CD4-positive, alpha-beta memory T cell (primary cell): ENCODE data around the gene GRK5. TPM values are rescaled to one million over a fixed set of nuclear protein-coding genes. Genes with fewer than 3 reads are reported as not detected.
"Not testable (repeated sequence)": the region's sequence is repeated elsewhere in the genome, so short reads cannot be mapped to it uniquely, and the experiment has no call there.

ENCODE experiments used
- CTCF ChIA-PET: fragments of 350-600 bp; sonication (Branson Sonifier 250); formaldehyde crosslinking; loops from one replicate; lab custom pipeline; 2021; ENCODE audit warnings: inconsistent platforms; ENCODE audit not compliant: partially characterized antibody; lab: Charles Lee
- POLR2A ChIA-PET: fragments of 350-600 bp; sonication (Branson Sonifier 250); formaldehyde crosslinking; loops from one replicate; lab custom pipeline; 2021; ENCODE audit not compliant: partially characterized antibody; lab: Charles Lee
- DNase-seq, 5 donors: peaks; one replicate each; pipeline versions ENCODE4 v3.0.0 to v3.0.0-alpha.2; 2020 to 2022; ENCODE audit warnings: mixed read lengths in 1 of 5
- H3K27ac ChIP-seq: one replicate; pipeline ENCODE4 v1.7.0; 2013; ENCODE audit warnings: low read depth, low read length
- H3K27me3 ChIP-seq: 2 replicates; pipeline ENCODE4 v1.7.0; 2013; ENCODE audit warnings: mild to moderate bottlenecking, low read length, moderate library complexity; ENCODE audit not compliant: insufficient read depth
- H3K36me3 ChIP-seq: 2 replicates; pipeline ENCODE4 v1.7.0; 2013; ENCODE audit warnings: mild to moderate bottlenecking, low read length, moderate library complexity; ENCODE audit not compliant: insufficient read depth
- H3K4me1 ChIP-seq: 2 replicates; pipeline ENCODE4 v1.7.0; 2013; ENCODE audit warnings: mild to moderate bottlenecking, low read length, moderate library complexity; ENCODE audit not compliant: insufficient read depth
- H3K4me3 ChIP-seq, 2 donors: one replicate each; pipeline ENCODE4 v1.7.0; 2013; ENCODE audit warnings: low read length in 2 of 2, mild to moderate bottlenecking in 1 of 2
- H3K9me3 ChIP-seq, 2 donors: one replicate each; pipeline ENCODE4 v1.7.0; 2013; ENCODE audit warnings: low read length in 2 of 2, control low read depth in 1 of 2; ENCODE audit not compliant: control insufficient read depth in 1 of 2
- H3K27ac Mint-ChIP-seq, 7 donors: one replicate each; pipeline ENCODE4 v1.8.0; 2020 to 2021; ENCODE audit warnings: mixed read lengths in 7 of 7, mild to moderate bottlenecking in 6 of 7, inconsistent platforms in 3 of 7, moderate library complexity in 3 of 7
- H3K27me3 Mint-ChIP-seq, 2 donors: one replicate each; pipeline ENCODE4 v1.8.0; 2020 to 2021; ENCODE audit warnings: mixed read lengths in 2 of 2
- H3K36me3 Mint-ChIP-seq, 2 donors: one replicate each; pipeline ENCODE4 v1.8.0; 2020 to 2021; ENCODE audit warnings: mixed read lengths in 2 of 2, inconsistent platforms in 1 of 2, mild to moderate bottlenecking in 1 of 2
- H3K4me1 Mint-ChIP-seq, 4 donors: one replicate each; pipeline ENCODE4 v1.8.0; 2020 to 2021; ENCODE audit warnings: mixed read lengths in 4 of 4, mild to moderate bottlenecking in 1 of 4
- H3K4me3 Mint-ChIP-seq, 8 donors: one replicate each; pipeline ENCODE4 v1.8.0; 2020 to 2021; ENCODE audit warnings: mixed read lengths in 8 of 8, mild to moderate bottlenecking in 7 of 8, moderate library complexity in 6 of 8, inconsistent platforms in 3 of 8
- H3K9me3 Mint-ChIP-seq, 8 donors: one replicate each; pipeline ENCODE4 v1.8.0; 2020 to 2021; ENCODE audit warnings: mixed read lengths in 8 of 8, mild to moderate bottlenecking in 5 of 8, inconsistent platforms in 3 of 8, moderate library complexity in 1 of 8
- intact Hi-C: fragments of 100-400 bp; cut with micrococcal nuclease; formaldehyde crosslinking; loops from one replicate; pipeline ENCODE4 v1.15.1; 2023
- polyA plus RNA-seq, 2 donors: library from polyadenylated mRNA; unstranded; fragments of 300-500 nt; fragmentation: Illumina TruSeq; gene quantifications; one replicate each; pipeline ENCODE4 v1.2.3, GENCODE V29; 2021
- total RNA-seq, 2 experiments: library from RNA; stranded (reverse); gene quantifications; one replicate each; pipeline ENCODE4 v1.2.3, GENCODE V29; 2021

The GRK5 gene
- total and polyA plus RNA-seq, 4 experiments from 2014 or later, result 7.6 to 27.9 (median 18.6) TPM

- H3K36me3 ChIP-seq, result no peaks in the 10 kb centered on the region
- Mint-ChIP-seq H3K4me3 (peak overlapping the region; percentile 34 to 86 (median 72)), H3K9me3 (no peaks in the 10 kb centered on the region), H3K27me3 (no peaks in the 10 kb centered on the region), H3K36me3 (peaks cover 0 to 9% of the 10 kb centered on the region in 2 donors), H3K4me1 (peaks cover 25 to 74% (median 56%) of the 10 kb centered on the region in 4 donors), H3K27ac (peak overlapping the region; percentile 96 to 100 (median 100))
- no peaks in the 10 kb centered on the region for H3K9me3 ChIP-seq
- ChIA-PET CTCF (interaction anchor here (0.7 to 1.9 kb wide), 6 partner anchors 37 to 591 kb away, joined by 4 to 7 read pairs (median 4); partner anchors contain the start of genes GRK5 and RGS10), POLR2A (interaction anchor here (0.6 to 5.3 kb wide), 11 partner anchors 10 to 61 kb away, joined by 3 to 58 read pairs (median 5); partner anchors contain the start of gene GRK5)
- H3K27ac ChIP-seq, result peak overlapping the region; percentile 93
- intact Hi-C loops, result loop anchor here (1.0 kb wide), 3 partner anchors 37 to 274 kb away; partner anchors contain the start of gene GRK5
- peak overlapping the region in 1 of 2 donors; percentile 9 for H3K4me3 ChIP-seq
- DNase-seq, result peak; percentile 86 to 98 (median 93)
- H3K4me1 ChIP-seq, result peaks cover 55% of the 10 kb centered on the region
- H3K27me3 ChIP-seq, result no peaks in the 10 kb centered on the region
These were observed 61.6 kb downstream of the GRK5 start for GRCh38 chr10:119268871-119269506.

- Mint-ChIP-seq H3K36me3 (peaks cover 0 to 9% of the 10 kb centered on the region in 2 donors), H3K4me3 (peak overlapping the region in 7 of 8 donors; percentile 17 to 79 (median 70)), H3K4me1 (peaks cover 25 to 73% (median 56%) of the 10 kb centered on the region in 4 donors), H3K27me3 (no peaks in the 10 kb centered on the region), H3K9me3 (no peaks in the 10 kb centered on the region), H3K27ac (peak overlapping the region; percentile 96 to 100 (median 100))
- Histone ChIP-seq H3K9me3 (no peaks in the 10 kb centered on the region), H3K27ac (peak overlapping the region; percentile 93), H3K4me3 (peak overlapping the region in 1 of 2 donors; percentile 15), H3K27me3 (no peaks in the 10 kb centered on the region), H3K36me3 (no peaks in the 10 kb centered on the region), H3K4me1 (peaks cover 59% of the 10 kb centered on the region)
- POLR2A ChIA-PET, result interaction anchor here (1.0 to 5.3 kb wide), 5 partner anchors 14 to 61 kb away, joined by 3 to 58 read pairs (median 14); partner anchors contain the start of gene GRK5
- CTCF ChIA-PET, result interaction anchor here (0.7 to 1.8 kb wide), 3 partner anchors 58 to 590 kb away, joined by 4 to 6 read pairs (median 4); no protein-coding TSS in a partner anchor
- no peak for DNase-seq
- intact Hi-C loops, result loop anchor here (1.0 kb wide), 3 partner anchors 37 to 274 kb away; partner anchors contain the start of gene GRK5
These were observed 62.4 kb downstream of the GRK5 start for GRCh38 chr10:119269737-119270136.

- Histone ChIP-seq H3K4me1 (peaks cover 69% of the 10 kb centered on the region), H3K27me3 (no peaks in the 10 kb centered on the region), H3K36me3 (no peaks in the 10 kb centered on the region), H3K9me3 (no peaks in the 10 kb centered on the region), H3K4me3 (no peak overlapping the region), H3K27ac (peak overlapping the region; percentile 93)
- no peaks in the 10 kb centered on the region for H3K9me3 Mint-ChIP-seq
- peak overlapping the region; percentile 45 to 80 (median 66) for H3K4me3 Mint-ChIP-seq
- H3K27me3 Mint-ChIP-seq, result no peaks in the 10 kb centered on the region
- intact Hi-C loops, result no loop called here
- H3K4me1 Mint-ChIP-seq, result peaks cover 28 to 84% (median 65%) of the 10 kb centered on the region in 4 donors
- DNase-seq, result peak in 3 of 5 donors; percentile 43 to 63 (median 58)
- H3K36me3 Mint-ChIP-seq, result peaks cover 0 to 9% of the 10 kb centered on the region in 2 donors
- H3K27ac Mint-ChIP-seq, result peak overlapping the region; percentile 96 to 100 (median 99)
- ChIA-PET POLR2A (interaction anchor here (0.6 to 5.3 kb wide), 13 partner anchors 12 to 64 kb away, joined by 3 to 58 read pairs (median 5); partner anchors contain the start of gene GRK5), CTCF (interaction anchor here (0.9 to 4.4 kb wide), 7 partner anchors 8 to 63 kb away, joined by 3 to 38 read pairs (median 3); partner anchors contain the start of gene GRK5)
These were observed 63.5 kb downstream of the GRK5 start for GRCh38 chr10:119270762-119271366.

- H3K36me3 Mint-ChIP-seq, intact Hi-C loops, H3K27me3 ChIP-seq, H3K27ac ChIP-seq, H3K9me3 ChIP-seq, H3K4me3 Mint-ChIP-seq, H3K4me3 ChIP-seq, DNase-seq, H3K27me3 Mint-ChIP-seq, H3K9me3 Mint-ChIP-seq, H3K36me3 ChIP-seq: not testable (repeated sequence)
- Mint-ChIP-seq H3K27ac (peak overlapping the region in 6 of 7 donors; percentile 51 to 100 (median 98)), H3K4me1 (peaks cover 28 to 93% (median 66%) of the 10 kb centered on the region in 4 donors)
- peaks cover 67% of the 10 kb centered on the region for H3K4me1 ChIP-seq
- POLR2A ChIA-PET, result interaction anchor here (0.6 to 5.3 kb wide), 7 partner anchors 12 to 230 kb away, joined by 3 to 58 read pairs (median 4); partner anchors contain the start of gene GRK5
- CTCF ChIA-PET, result interaction anchor here (0.7 to 4.4 kb wide), 7 partner anchors 10 to 218 kb away, joined by 3 to 38 read pairs (median 5); partner anchors contain the start of gene GRK5
These were observed 65.0 kb downstream of the GRK5 start for GRCh38 chr10:119272338-119272734.

GRCh38 chr10:119272736-119273135 is 65.4 kb downstream of the GRK5 start:
- H3K4me3 ChIP-seq, result no peak overlapping the region
- Mint-ChIP-seq H3K27ac (peak overlapping the region in 6 of 7 donors; percentile 51 to 96 (median 69)), H3K4me1 (peaks cover 28 to 93% (median 65%) of the 10 kb centered on the region in 4 donors), H3K9me3 (no peaks in the 10 kb centered on the region), H3K36me3 (peaks cover 0 to 10% of the 10 kb centered on the region in 2 donors), H3K27me3 (no peaks in the 10 kb centered on the region), H3K4me3 (no peak overlapping the region)
- intact Hi-C loops, result no loop called here
- H3K27ac ChIP-seq, result no peak overlapping the region
- ChIA-PET CTCF (interaction anchor here (0.7 to 4.4 kb wide), 6 partner anchors 10 to 217 kb away, joined by 3 to 38 read pairs (median 5); partner anchors contain the start of gene GRK5), POLR2A (interaction anchor here (0.6 to 5.3 kb wide), 3 partner anchors 20 to 230 kb away, joined by 3 to 58 read pairs (median 4); no protein-coding TSS in a partner anchor)
- no peaks in the 10 kb centered on the region for H3K27me3 ChIP-seq
- peaks cover 63% of the 10 kb centered on the region for H3K4me1 ChIP-seq
- no peak for DNase-seq
- no peaks in the 10 kb centered on the region for H3K9me3 ChIP-seq
- H3K36me3 ChIP-seq, result no peaks in the 10 kb centered on the region

- intact Hi-C loops, result no loop called here
- Histone ChIP-seq H3K4me3 (no peak overlapping the region), H3K9me3 (no peaks in the 10 kb centered on the region), H3K27me3 (no peaks in the 10 kb centered on the region), H3K27ac (no peak overlapping the region), H3K4me1 (peaks cover 57% of the 10 kb centered on the region), H3K36me3 (no peaks in the 10 kb centered on the region)
- Mint-ChIP-seq H3K4me1 (peaks cover 25 to 91% (median 59%) of the 10 kb centered on the region in 4 donors), H3K27me3 (no peaks in the 10 kb centered on the region), H3K27ac (peak overlapping the region in 6 of 7 donors; percentile 63 to 96 (median 71)), H3K9me3 (no peaks in the 10 kb centered on the region), H3K4me3 (no peak overlapping the region), H3K36me3 (peaks cover 0 to 8% of the 10 kb centered on the region in 2 donors)
- CTCF ChIA-PET, result interaction anchor here (1.3 to 4.4 kb wide), 4 partner anchors 9 to 65 kb away, joined by 3 to 38 read pairs (median 8); partner anchors contain the start of gene GRK5
- POLR2A ChIA-PET, result no interaction called here
- DNase-seq, result no peak
These were observed 66.0 kb downstream of the GRK5 start for GRCh38 chr10:119273413-119273812.
